HEK293 (cell line): ENCODE data around the gene SMCP.

Source experiments
- CTCF ChIA-PET: fragments of 350-600 bp; formaldehyde crosslinking; extraction: SDS; loops from one replicate; lab custom pipeline; 2021; ENCODE audit warnings: antibody characterized with exemption; lab: Yijun Ruan, JAX
- POLR2A ChIA-PET: fragments of 300-600 bp; formaldehyde crosslinking; extraction: SDS; loops from one replicate; lab custom pipeline; 2020; ENCODE audit warnings: antibody characterized with exemption, inconsistent platforms; lab: Yijun Ruan, JAX
- H3K27ac ChIP-seq: fragments of 200-500 bp; sonication (Bioruptor generic); 2 replicates; pipeline ENCODE4 v1.5.1; 2014; ENCODE audit warnings: low read depth, low read length, control low read depth, inconsistent platforms; ENCODE audit errors: extremely low read depth
- H3K36me3 ChIP-seq, 2 experiments: fragments of 200-500 bp in 1 of 2; sonication (Bioruptor generic) in 1 of 2; 1 replicate in 1 of 2; 2 replicates in 1 of 2; pipeline ENCODE4 v1.5.1; 2014 to 2017; ENCODE audit warnings: inconsistent platforms in 2 of 2, low read length in 2 of 2; ENCODE audit not compliant: control insufficient read depth in 2 of 2, insufficient read depth in 1 of 2
- H3K4me1 ChIP-seq: fragments of 200-500 bp; sonication (Bioruptor generic); 2 replicates; pipeline ENCODE4 v1.5.1; 2014; ENCODE audit warnings: mild to moderate bottlenecking, low read length, inconsistent platforms; ENCODE audit not compliant: control insufficient read depth, insufficient read depth
- H3K4me3 ChIP-seq: 2 replicates; pipeline ENCODE4 v1.5.1; 2011; ENCODE audit warnings: low read depth, mild to moderate bottlenecking, control low read depth, low read length, moderate library complexity
- H3K9me3 ChIP-seq: fragments of 200-500 bp; sonication (Bioruptor generic); 2 replicates; pipeline ENCODE4 v1.5.1; 2014; ENCODE audit warnings: low read depth, low read length, inconsistent platforms; ENCODE audit not compliant: control insufficient read depth, insufficient read depth
- GLIS1 ChIP-seq: fragments of 450-650 bp; formaldehyde crosslinking; IDR thresholded peaks from 2 replicates; pipeline ENCODE4 v1.5.1; 2016; ENCODE audit warnings: missing biosample characterization, missing genetic modification characterization
- WT1 ChIP-seq: fragments of 450-650 bp; formaldehyde crosslinking; IDR thresholded peaks from 2 replicates; pipeline ENCODE4 v1.5.1; 2016; ENCODE audit warnings: missing biosample characterization, missing genetic modification characterization
- ZBTB8A ChIP-seq: fragments of 450-650 bp; formaldehyde crosslinking; IDR thresholded peaks from 2 replicates; pipeline ENCODE4 v1.5.1; 2016; ENCODE audit warnings: missing biosample characterization, missing genetic modification characterization
- ZNF114 ChIP-seq: fragments of 450-650 bp; formaldehyde crosslinking; IDR thresholded peaks from 2 replicates; pipeline ENCODE4 v1.5.0; 2017; ENCODE audit warnings: missing biosample characterization, missing genetic modification characterization
- ZNF211 ChIP-seq: fragments of 450-650 bp; formaldehyde crosslinking; IDR thresholded peaks from 2 replicates; pipeline ENCODE4 v1.5.1; 2016; ENCODE audit warnings: low read depth, missing biosample characterization, missing genetic modification characterization
- ZNF248 ChIP-seq: fragments of 450-650 bp; formaldehyde crosslinking; IDR thresholded peaks from 2 replicates; pipeline ENCODE4 v1.5.1; 2017; ENCODE audit warnings: missing biosample characterization, missing genetic modification characterization
- ZNF302 ChIP-seq: fragments of 450-650 bp; formaldehyde crosslinking; IDR thresholded peaks from 2 replicates; pipeline ENCODE4 v1.5.1; 2016; ENCODE audit warnings: missing biosample characterization, missing genetic modification characterization, low read depth
- ZNF350 ChIP-seq: fragments of 450-650 bp; formaldehyde crosslinking; IDR thresholded peaks from 2 replicates; pipeline ENCODE4 v1.5.0; 2017; ENCODE audit warnings: missing biosample characterization, mild to moderate bottlenecking, missing genetic modification characterization
- ZNF416 ChIP-seq: fragments of 450-650 bp; formaldehyde crosslinking; IDR thresholded peaks from 2 replicates; pipeline ENCODE4 v1.5.1; 2016; ENCODE audit warnings: missing biosample characterization, missing genetic modification characterization
- ZNF548 ChIP-seq: fragments of 450-650 bp; formaldehyde crosslinking; IDR thresholded peaks from 2 replicates; pipeline ENCODE4 v1.5.1; 2016; ENCODE audit warnings: missing biosample characterization, missing genetic modification characterization
- ZNF558 ChIP-seq: fragments of 450-650 bp; formaldehyde crosslinking; IDR thresholded peaks from 2 replicates; pipeline ENCODE4 v1.5.1; 2016; ENCODE audit warnings: missing biosample characterization, missing genetic modification characterization
- ZNF571 ChIP-seq: fragments of 450-650 bp; formaldehyde crosslinking; IDR thresholded peaks from 2 replicates; pipeline ENCODE4 v1.5.0; 2017; ENCODE audit warnings: missing biosample characterization, missing genetic modification characterization
- ZNF610 ChIP-seq: fragments of 450-650 bp; formaldehyde crosslinking; IDR thresholded peaks from 2 replicates; pipeline ENCODE4 v1.5.1; 2016; ENCODE audit warnings: missing biosample characterization, missing genetic modification characterization, borderline replicate concordance
- ZNF654 ChIP-seq: fragments of 450-650 bp; formaldehyde crosslinking; IDR thresholded peaks from 2 replicates; pipeline ENCODE4 v1.5.1; 2016; ENCODE audit warnings: low read depth, missing biosample characterization, missing genetic modification characterization
- ZNF76 ChIP-seq: fragments of 450-650 bp; formaldehyde crosslinking; IDR thresholded peaks from 2 replicates; pipeline ENCODE4; 2016; ENCODE audit warnings: low read depth, missing biosample characterization, missing genetic modification characterization, borderline replicate concordance
- ZNF785 ChIP-seq: fragments of 450-650 bp; formaldehyde crosslinking; IDR thresholded peaks from 2 replicates; pipeline ENCODE4 v1.5.1; 2016; ENCODE audit warnings: missing biosample characterization, missing genetic modification characterization
- ZNF791 ChIP-seq: fragments of 450-650 bp; formaldehyde crosslinking; IDR thresholded peaks from 2 replicates; pipeline ENCODE4 v1.5.1; 2016; ENCODE audit warnings: missing biosample characterization, missing genetic modification characterization
- ZNF830 ChIP-seq: fragments of 450-650 bp; IDR thresholded peaks from 2 replicates; pipeline ENCODE4 v1.5.0; 2018; ENCODE audit warnings: missing biosample characterization, missing genetic modification characterization, low read depth, mild to moderate bottlenecking, moderate library complexity
- ZSCAN23 ChIP-seq: fragments of 450-650 bp; formaldehyde crosslinking; IDR thresholded peaks from 2 replicates; pipeline ENCODE4 v1.5.1; 2016; ENCODE audit warnings: missing biosample characterization, missing genetic modification characterization
- TF ChIP-seq, protein P1 (sequence below): fragments of 450-650 bp; formaldehyde crosslinking; IDR thresholded peaks from 2 replicates; pipeline ENCODE4 v1.5.1; 2016; ENCODE audit warnings: missing biosample characterization, missing genetic modification characterization, low read depth
- TF ChIP-seq, protein P2 (sequence below): fragments of 450-650 bp; formaldehyde crosslinking; IDR thresholded peaks from 2 replicates; pipeline ENCODE4 v1.5.1; 2016; ENCODE audit warnings: missing biosample characterization, missing genetic modification characterization
- TF ChIP-seq, protein P3 (sequence below): fragments of 450-650 bp; formaldehyde crosslinking; IDR thresholded peaks from 2 replicates; pipeline ENCODE4 v1.5.1; 2017; ENCODE audit warnings: missing biosample characterization, missing genetic modification characterization
- TF ChIP-seq, protein P4 (sequence below): fragments of 450-650 bp; formaldehyde crosslinking; optimal IDR thresholded peaks from 2 replicates; pipeline ENCODE3; 2016; ENCODE audit warnings: missing biosample characterization, mild to moderate bottlenecking, missing genetic modification characterization
- TF ChIP-seq, protein P5 (sequence below): fragments of 450-650 bp; formaldehyde crosslinking; IDR thresholded peaks from 2 replicates; pipeline ENCODE4 v1.5.1; 2016; ENCODE audit warnings: missing biosample characterization, missing genetic modification characterization, low read depth
- TF ChIP-seq, protein P6 (sequence below): fragments of 450-650 bp; formaldehyde crosslinking; IDR thresholded peaks from 2 replicates; pipeline ENCODE4 v1.5.1; 2016; ENCODE audit warnings: missing biosample characterization, missing genetic modification characterization

SMCP gene

DNA sequence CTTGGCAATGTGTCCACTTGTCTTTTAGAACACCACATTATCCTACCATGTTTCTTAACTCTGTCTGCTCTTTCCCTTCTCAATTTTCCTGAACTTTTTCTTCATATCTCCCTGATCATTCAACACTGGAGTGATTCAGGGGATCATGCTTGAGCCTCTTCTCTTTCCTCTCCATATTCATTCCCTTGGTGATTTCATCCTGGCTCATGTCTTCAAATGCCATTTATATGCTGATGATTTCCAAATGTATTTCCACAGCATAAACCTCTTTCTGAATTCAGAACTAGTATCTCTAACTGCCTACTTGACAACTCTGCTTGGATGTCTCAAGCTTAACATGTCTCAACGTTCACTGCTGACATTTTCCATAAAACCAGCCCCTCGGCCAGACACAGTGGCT, 21.8 kb downstream of the SMCP start (continued):
- no peak for TF ChIP-seq ZNF610 (tag by site-specific recombination)
- TF ChIP-seq, protein P1, sequence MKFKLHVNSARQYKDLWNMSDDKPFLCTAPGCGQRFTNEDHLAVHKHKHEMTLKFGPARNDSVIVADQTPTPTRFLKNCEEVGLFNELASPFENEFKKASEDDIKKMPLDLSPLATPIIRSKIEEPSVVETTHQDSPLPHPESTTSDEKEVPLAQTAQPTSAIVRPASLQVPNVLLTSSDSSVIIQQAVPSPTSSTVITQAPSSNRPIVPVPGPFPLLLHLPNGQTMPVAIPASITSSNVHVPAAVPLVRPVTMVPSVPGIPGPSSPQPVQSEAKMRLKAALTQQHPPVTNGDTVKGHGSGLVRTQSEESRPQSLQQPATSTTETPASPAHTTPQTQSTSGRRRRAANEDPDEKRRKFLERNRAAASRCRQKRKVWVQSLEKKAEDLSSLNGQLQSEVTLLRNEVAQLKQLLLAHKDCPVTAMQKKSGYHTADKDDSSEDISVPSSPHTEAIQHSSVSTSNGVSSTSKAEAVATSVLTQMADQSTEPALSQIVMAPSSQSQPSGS = no peak
- no peak for TF ChIP-seq ZNF571

DNA sequence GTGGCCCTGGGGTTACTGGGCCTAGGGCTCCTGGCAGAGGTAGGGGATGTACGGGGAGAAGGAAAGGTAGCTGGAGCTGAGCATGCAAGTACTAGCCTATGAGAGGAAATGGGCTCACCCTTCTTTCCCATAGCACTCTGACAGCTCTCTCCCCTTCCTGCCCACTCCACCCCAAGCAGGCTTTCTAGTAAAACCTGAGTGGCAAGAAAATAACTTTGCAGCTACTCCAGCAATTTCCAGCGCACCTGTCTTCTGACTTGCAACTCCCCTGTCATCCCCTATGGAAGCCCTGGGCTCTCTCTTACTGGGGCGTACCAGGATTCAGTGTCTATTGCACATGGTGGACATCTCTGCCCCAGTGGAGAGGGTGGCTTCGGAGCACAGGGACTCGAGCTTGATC, 23.5 kb downstream of the SMCP start:
- Histone ChIP-seq H3K4me1 (no peaks in the 10 kb centered on the region), H3K4me3 (no peak overlapping the region), H3K36me3 (no peaks in the 10 kb centered on the region), H3K27ac (no peak overlapping the region), H3K9me3 (no peaks in the 10 kb centered on the region)
- no peak for TF ChIP-seq ZNF416
- TF ChIP-seq ZNF350 = no peak
- TF ChIP-seq ZNF114 (tag by site-specific recombination) = no peak
- no peak for TF ChIP-seq ZNF785
- TF ChIP-seq ZNF302 = no peak
- no peak for TF ChIP-seq ZNF791 (tag by site-specific recombination)
- TF ChIP-seq ZNF248 (tag by site-specific recombination) = no peak
- TF ChIP-seq, protein P2, sequence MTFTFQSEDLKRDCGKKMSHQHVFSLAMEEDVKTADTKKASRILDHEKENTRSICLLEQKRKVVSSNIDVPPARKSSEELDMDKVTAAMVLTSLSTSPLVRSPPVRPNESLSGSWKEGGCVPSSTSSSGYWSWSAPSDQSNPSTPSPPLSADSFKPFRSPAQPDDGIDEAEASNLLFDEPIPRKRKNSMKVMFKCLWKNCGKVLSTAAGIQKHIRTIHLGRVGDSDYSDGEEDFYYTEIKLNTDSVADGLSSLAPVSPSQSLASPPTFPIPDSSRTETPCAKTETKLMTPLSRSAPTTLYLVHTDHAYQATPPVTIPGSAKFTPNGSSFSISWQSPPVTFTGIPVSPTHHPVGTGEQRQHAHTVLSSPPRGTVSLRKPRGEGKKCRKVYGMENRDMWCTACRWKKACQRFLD = no peak
- no peak for TF ChIP-seq GLIS1 (tag by site-specific recombination)
- TF ChIP-seq WT1 = no peak
- TF ChIP-seq, protein P3, sequence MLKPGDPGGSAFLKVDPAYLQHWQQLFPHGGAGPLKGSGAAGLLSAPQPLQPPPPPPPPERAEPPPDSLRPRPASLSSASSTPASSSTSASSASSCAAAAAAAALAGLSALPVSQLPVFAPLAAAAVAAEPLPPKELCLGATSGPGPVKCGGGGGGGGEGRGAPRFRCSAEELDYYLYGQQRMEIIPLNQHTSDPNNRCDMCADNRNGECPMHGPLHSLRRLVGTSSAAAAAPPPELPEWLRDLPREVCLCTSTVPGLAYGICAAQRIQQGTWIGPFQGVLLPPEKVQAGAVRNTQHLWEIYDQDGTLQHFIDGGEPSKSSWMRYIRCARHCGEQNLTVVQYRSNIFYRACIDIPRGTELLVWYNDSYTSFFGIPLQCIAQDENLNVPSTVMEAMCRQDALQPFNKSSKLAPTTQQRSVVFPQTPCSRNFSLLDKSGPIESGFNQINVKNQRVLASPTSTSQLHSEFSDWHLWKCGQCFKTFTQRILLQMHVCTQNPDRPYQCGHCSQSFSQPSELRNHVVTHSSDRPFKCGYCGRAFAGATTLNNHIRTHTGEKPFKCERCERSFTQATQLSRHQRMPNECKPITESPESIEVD (tag by site-specific recombination) = no peak
- no peak for TF ChIP-seq ZNF830 (tag by site-specific recombination)
- TF ChIP-seq ZNF654 (tag by site-specific recombination) = no peak
- TF ChIP-seq ZNF211 = no peak
- ChIA-PET POLR2A (no interaction called here), CTCF (interaction anchor here (1.2 kb wide), 1 partner anchor 31 kb away, joined by 3 read pairs; no protein-coding TSS in a partner anchor)

DNA sequence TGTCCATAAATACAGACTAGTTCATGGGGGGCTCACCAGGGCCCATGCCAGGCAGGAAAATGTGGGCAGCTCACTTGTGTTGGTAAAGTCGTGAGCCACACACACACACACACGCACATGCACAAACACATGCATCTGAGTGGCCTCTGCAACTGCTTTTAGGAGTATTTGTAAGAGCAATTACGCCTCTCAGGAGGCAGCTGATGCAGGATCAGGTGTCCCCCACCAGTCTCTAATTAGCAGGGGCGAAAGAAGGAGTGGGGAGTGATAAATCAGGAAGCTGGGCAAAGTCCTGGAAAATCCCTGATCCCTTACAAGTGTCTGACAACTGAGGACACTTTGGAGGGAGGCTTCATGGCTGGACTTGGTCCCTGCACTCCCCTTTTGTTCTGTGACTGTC, 24.5 kb downstream of the SMCP start:
- POLR2A ChIA-PET = no interaction called here
- Histone ChIP-seq H3K36me3 (no peaks in the 10 kb centered on the region), H3K9me3 (no peaks in the 10 kb centered on the region), H3K27ac (no peak overlapping the region), H3K4me3 (no peak overlapping the region), H3K4me1 (no peaks in the 10 kb centered on the region)
- CTCF ChIA-PET = interaction anchor here (1.1 kb wide), 1 partner anchor 30 kb away, joined by 3 read pairs; no protein-coding TSS in a partner anchor
- TF ChIP-seq, protein P4, sequence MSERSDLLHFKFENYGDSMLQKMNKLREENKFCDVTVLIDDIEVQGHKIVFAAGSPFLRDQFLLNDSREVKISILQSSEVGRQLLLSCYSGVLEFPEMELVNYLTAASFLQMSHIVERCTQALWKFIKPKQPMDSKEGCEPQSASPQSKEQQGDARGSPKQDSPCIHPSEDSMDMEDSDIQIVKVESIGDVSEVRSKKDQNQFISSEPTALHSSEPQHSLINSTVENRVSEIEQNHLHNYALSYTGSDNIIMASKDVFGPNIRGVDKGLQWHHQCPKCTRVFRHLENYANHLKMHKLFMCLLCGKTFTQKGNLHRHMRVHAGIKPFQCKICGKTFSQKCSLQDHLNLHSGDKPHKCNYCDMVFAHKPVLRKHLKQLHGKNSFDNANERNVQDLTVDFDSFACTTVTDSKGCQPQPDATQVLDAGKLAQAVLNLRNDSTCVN (tag by site-specific recombination) = no peak
- no peak for TF ChIP-seq ZSCAN23 (tag by site-specific recombination)
- TF ChIP-seq ZNF76 (tag by site-specific recombination) = no peak
- no peak for TF ChIP-seq ZNF558 (tag by site-specific recombination)
- TF ChIP-seq ZNF548 (tag by site-specific recombination) = no peak
- TF ChIP-seq, protein P5, sequence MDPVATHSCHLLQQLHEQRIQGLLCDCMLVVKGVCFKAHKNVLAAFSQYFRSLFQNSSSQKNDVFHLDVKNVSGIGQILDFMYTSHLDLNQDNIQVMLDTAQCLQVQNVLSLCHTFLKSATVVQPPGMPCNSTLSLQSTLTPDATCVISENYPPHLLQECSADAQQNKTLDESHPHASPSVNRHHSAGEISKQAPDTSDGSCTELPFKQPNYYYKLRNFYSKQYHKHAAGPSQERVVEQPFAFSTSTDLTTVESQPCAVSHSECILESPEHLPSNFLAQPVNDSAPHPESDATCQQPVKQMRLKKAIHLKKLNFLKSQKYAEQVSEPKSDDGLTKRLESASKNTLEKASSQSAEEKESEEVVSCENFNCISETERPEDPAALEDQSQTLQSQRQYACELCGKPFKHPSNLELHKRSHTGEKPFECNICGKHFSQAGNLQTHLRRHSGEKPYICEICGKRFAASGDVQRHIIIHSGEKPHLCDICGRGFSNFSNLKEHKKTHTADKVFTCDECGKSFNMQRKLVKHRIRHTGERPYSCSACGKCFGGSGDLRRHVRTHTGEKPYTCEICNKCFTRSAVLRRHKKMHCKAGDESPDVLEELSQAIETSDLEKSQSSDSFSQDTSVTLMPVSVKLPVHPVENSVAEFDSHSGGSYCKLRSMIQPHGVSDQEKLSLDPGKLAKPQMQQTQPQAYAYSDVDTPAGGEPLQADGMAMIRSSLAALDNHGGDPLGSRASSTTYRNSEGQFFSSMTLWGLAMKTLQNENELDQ (tag by site-specific recombination) = no peak
- TF ChIP-seq, protein P6, sequence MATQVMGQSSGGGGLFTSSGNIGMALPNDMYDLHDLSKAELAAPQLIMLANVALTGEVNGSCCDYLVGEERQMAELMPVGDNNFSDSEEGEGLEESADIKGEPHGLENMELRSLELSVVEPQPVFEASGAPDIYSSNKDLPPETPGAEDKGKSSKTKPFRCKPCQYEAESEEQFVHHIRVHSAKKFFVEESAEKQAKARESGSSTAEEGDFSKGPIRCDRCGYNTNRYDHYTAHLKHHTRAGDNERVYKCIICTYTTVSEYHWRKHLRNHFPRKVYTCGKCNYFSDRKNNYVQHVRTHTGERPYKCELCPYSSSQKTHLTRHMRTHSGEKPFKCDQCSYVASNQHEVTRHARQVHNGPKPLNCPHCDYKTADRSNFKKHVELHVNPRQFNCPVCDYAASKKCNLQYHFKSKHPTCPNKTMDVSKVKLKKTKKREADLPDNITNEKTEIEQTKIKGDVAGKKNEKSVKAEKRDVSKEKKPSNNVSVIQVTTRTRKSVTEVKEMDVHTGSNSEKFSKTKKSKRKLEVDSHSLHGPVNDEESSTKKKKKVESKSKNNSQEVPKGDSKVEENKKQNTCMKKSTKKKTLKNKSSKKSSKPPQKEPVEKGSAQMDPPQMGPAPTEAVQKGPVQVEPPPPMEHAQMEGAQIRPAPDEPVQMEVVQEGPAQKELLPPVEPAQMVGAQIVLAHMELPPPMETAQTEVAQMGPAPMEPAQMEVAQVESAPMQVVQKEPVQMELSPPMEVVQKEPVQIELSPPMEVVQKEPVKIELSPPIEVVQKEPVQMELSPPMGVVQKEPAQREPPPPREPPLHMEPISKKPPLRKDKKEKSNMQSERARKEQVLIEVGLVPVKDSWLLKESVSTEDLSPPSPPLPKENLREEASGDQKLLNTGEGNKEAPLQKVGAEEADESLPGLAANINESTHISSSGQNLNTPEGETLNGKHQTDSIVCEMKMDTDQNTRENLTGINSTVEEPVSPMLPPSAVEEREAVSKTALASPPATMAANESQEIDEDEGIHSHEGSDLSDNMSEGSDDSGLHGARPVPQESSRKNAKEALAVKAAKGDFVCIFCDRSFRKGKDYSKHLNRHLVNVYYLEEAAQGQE (tag by site-specific recombination) = no peak
- no peak for TF ChIP-seq ZBTB8A (tag by site-specific recombination)
